ENCODE results near the gene PCSK2.

- no peak for TF ChIP-seq CTCF (IDR thresholded peaks at IDR 0.05 in 8 of 11, conservative IDR thresholded peaks at IDR 0.05 in 3 of 11)
- TF ChIP-seq POLR2AphosphoS5 (IDR thresholded peaks at IDR 0.05) = no peak
Measured at GRCh38 chr20:17500271-17500670, 273.4 kb downstream of the PCSK2 start.

Measured in spleen (tissue), 7 donors.